ENCODE results near the gene ICA1.
"Not testable (repeated sequence)": the region's sequence is repeated elsewhere in the genome, so short reads cannot be mapped to it uniquely, and the experiment has no call there.

The ICA1 gene

GRCh38 chr7:8128449-8129317 is 133.3 kb downstream of the ICA1 start:
- peak in 1 of 2 donors; percentile 58 for DNase-seq

GRCh38 chr7:8126601-8127167 is 135.3 kb downstream of the ICA1 start:
- DNase-seq, result peak; percentile 4 to 78

- peak; percentile 75 to 86 for DNase-seq
Measured at GRCh38 chr7:8125680-8126444, 136.1 kb downstream of the ICA1 start.

GRCh38 chr7:8121243-8121642 is 140.7 kb downstream of the ICA1 start:
- DNase-seq, result no peak

- no peak for DNase-seq
Measured at GRCh38 chr7:8120390-8121058, 141.4 kb downstream of the ICA1 start.

GRCh38 chr7:8119262-8119661 is 142.7 kb downstream of the ICA1 start:
- DNase-seq, result no peak

GRCh38 chr7:8117195-8117594 is 144.8 kb downstream of the ICA1 start:
- DNase-seq, result no peak

GRCh38 chr7:8115547-8116402 is 146.2 kb downstream of the ICA1 start:
- DNase-seq, result no peak

- no peak for DNase-seq
Measured at GRCh38 chr7:8114175-8114574, 147.8 kb downstream of the ICA1 start.

GRCh38 chr7:8113184-8113583 is 148.8 kb downstream of the ICA1 start:
- DNase-seq, result no peak

- no peak for DNase-seq
Measured at GRCh38 chr7:8112685-8113084, 149.3 kb downstream of the ICA1 start.

- no peak for DNase-seq
Measured at GRCh38 chr7:8111282-8111960, 150.5 kb downstream of the ICA1 start.

- DNase-seq, result no peak
Measured at GRCh38 chr7:8109196-8110022, 152.6 kb downstream of the ICA1 start.

- DNase-seq, result peak in 1 of 2 donors; percentile 26
Measured at GRCh38 chr7:8105449-8106095, 156.4 kb downstream of the ICA1 start.

- DNase-seq, result no peak
Measured at GRCh38 chr7:8103282-8103681, 158.7 kb downstream of the ICA1 start.

- DNase-seq, result not testable (repeated sequence)
Measured at GRCh38 chr7:8101292-8101691, 160.7 kb downstream of the ICA1 start.

- no peak for DNase-seq
Measured at GRCh38 chr7:8094164-8095140, 167.5 kb downstream of the ICA1 start.

- DNase-seq, result no peak
Measured at GRCh38 chr7:8092140-8092539, 169.8 kb downstream of the ICA1 start.

Data from inflammatory macrophage (primary cell).